Peyer's patch (tissue), 4 donors: ENCODE measurements around the gene RND1. TPM values are rescaled to one million over a fixed set of nuclear protein-coding genes. Genes with fewer than 3 reads are reported as not detected.

Experiments used
- DNase-seq, 3 donors: peaks; one replicate each; pipeline ENCODE4 v3.0.0-alpha.2; 2017 to 2019
- H3K27ac ChIP-seq, 4 donors: fragments of 200-600 bp; sonication (generic); one replicate each; pipeline ENCODE4 v1.5.1; 2016 to 2019
- H3K27me3 ChIP-seq, 2 donors: fragments of 200-600 bp; sonication (generic); one replicate each; pipeline ENCODE4 v1.5.1; 2019
- H3K36me3 ChIP-seq, 3 donors: fragments of 200-600 bp; sonication (generic); one replicate each; pipeline ENCODE4 v1.5.1; 2016 to 2019
- H3K4me1 ChIP-seq, 4 donors: fragments of 200-600 bp; sonication (generic); one replicate each; pipeline ENCODE4 v1.5.1; 2016 to 2019
- H3K4me3 ChIP-seq, 4 donors: fragments of 200-600 bp; sonication (generic); 1 replicate in 3 of 4; 2 replicates in 1 of 4; pipeline ENCODE4 v1.5.1; 2016 to 2019; ENCODE audit warnings: mild to moderate bottlenecking in 1 of 4
- H3K9me3 ChIP-seq, 4 donors: fragments of 200-600 bp; sonication (generic); one replicate each; pipeline ENCODE4 v1.5.1; 2016 to 2019; ENCODE audit warnings: mild to moderate bottlenecking in 1 of 4
- CTCF ChIP-seq, 6 experiments: fragments of 450-650 bp in 4 of 6; fragments of 200-600 bp in 2 of 6; sonication (generic) in 1 of 6; IDR thresholded peaks; one replicate each; pipeline ENCODE4 v1.5.1; 2017 to 2019; ENCODE audit warnings: antibody characterized with exemption in 6 of 6, mild to moderate bottlenecking in 3 of 6, moderate library complexity in 1 of 6
- POLR2A ChIP-seq, 2 donors: fragments of 450-650 bp; IDR thresholded peaks; one replicate each; pipeline ENCODE4 v1.5.1; 2017; ENCODE audit warnings: antibody characterized with exemption in 2 of 2, mild to moderate bottlenecking in 2 of 2, moderate library complexity in 2 of 2
- total RNA-seq, 4 donors: library from RNA; depleted of rRNA; stranded (reverse); fragments of >200 nt; gene quantifications; one replicate each; pipeline ENCODE4 v1.1.0, GENCODE V29; 2016

RND1 gene
- total RNA-seq, 4 donors from 2014 or later, result 0.80 to 2.2 (median 1.6) TPM; not detected in 1

- H3K9me3 ChIP-seq, result no peaks in the 10 kb centered on the region
- no peak overlapping the region for H3K4me3 ChIP-seq
- DNase-seq, result no peak
- no peaks in the 10 kb centered on the region for H3K27me3 ChIP-seq
- H3K36me3 ChIP-seq, result peaks cover 0 to 88% (median 7%) of the 10 kb centered on the region in 3 donors
- H3K4me1 ChIP-seq, result no peaks in the 10 kb centered on the region
- TF ChIP-seq CTCF (IDR thresholded peaks at IDR 0.05) (no peak), POLR2A (IDR thresholded peaks at IDR 0.05) (no peak)
- H3K27ac ChIP-seq, result no peak overlapping the region
Measured at GRCh38 chr12:48831257-48831656, 34.4 kb downstream of the RND1 start.

GRCh38 chr12:48828841-48829575, 36.7 kb downstream of the RND1 start:
- H3K36me3 ChIP-seq, result peaks cover 0 to 66% (median 7%) of the 10 kb centered on the region in 3 donors
- no peak overlapping the region for H3K27ac ChIP-seq
- no peaks in the 10 kb centered on the region for H3K27me3 ChIP-seq
- no peak overlapping the region for H3K4me3 ChIP-seq
- no peak for DNase-seq
- TF ChIP-seq POLR2A (IDR thresholded peaks at IDR 0.05) (no peak), CTCF (IDR thresholded peaks at IDR 0.05) (no peak)
- no peaks in the 10 kb centered on the region for H3K9me3 ChIP-seq
- H3K4me1 ChIP-seq, result no peaks in the 10 kb centered on the region

- H3K36me3 ChIP-seq, result peaks cover 0 to 59% (median 4%) of the 10 kb centered on the region in 3 donors
- no peak for DNase-seq
- H3K4me1 ChIP-seq, result no peaks in the 10 kb centered on the region
- TF ChIP-seq CTCF (IDR thresholded peaks at IDR 0.05) (no peak), POLR2A (IDR thresholded peaks at IDR 0.05) (no peak)
- H3K4me3 ChIP-seq, result no peak overlapping the region
- H3K9me3 ChIP-seq, result no peaks in the 10 kb centered on the region
- H3K27ac ChIP-seq, result no peak overlapping the region
- H3K27me3 ChIP-seq, result no peaks in the 10 kb centered on the region
Measured at GRCh38 chr12:48828293-48828692, 37.4 kb downstream of the RND1 start.

GRCh38 chr12:48827513-48828096, 38.1 kb downstream of the RND1 start:
- peaks cover 0 to 52% (median 0%) of the 10 kb centered on the region in 3 donors for H3K36me3 ChIP-seq
- DNase-seq, result no peak

GRCh38 chr12:48827026-48827425, 38.6 kb downstream of the RND1 start:
- no peak overlapping the region for H3K4me3 ChIP-seq
- TF ChIP-seq POLR2A (IDR thresholded peaks at IDR 0.05), result no peak
- TF ChIP-seq CTCF (IDR thresholded peaks at IDR 0.05), result no peak

More at GRCh38 chr12:48827513-48828096, 38.1 kb downstream of the RND1 start:
- H3K27me3 ChIP-seq, result no peaks in the 10 kb centered on the region
- TF ChIP-seq POLR2A (IDR thresholded peaks at IDR 0.05) (no peak), CTCF (IDR thresholded peaks at IDR 0.05) (no peak)
- no peaks in the 10 kb centered on the region for H3K9me3 ChIP-seq
- no peak overlapping the region for H3K4me3 ChIP-seq
- no peak overlapping the region for H3K27ac ChIP-seq
- no peaks in the 10 kb centered on the region for H3K4me1 ChIP-seq

More at GRCh38 chr12:48827026-48827425, 38.6 kb downstream of the RND1 start:
- H3K36me3 ChIP-seq, result peaks cover 0 to 46% (median 0%) of the 10 kb centered on the region in 3 donors
- H3K4me1 ChIP-seq, result no peaks in the 10 kb centered on the region
- no peak overlapping the region for H3K27ac ChIP-seq
- no peaks in the 10 kb centered on the region for H3K9me3 ChIP-seq
- H3K27me3 ChIP-seq, result no peaks in the 10 kb centered on the region
- DNase-seq, result no peak
